Stimulated activated CD8-positive, alpha-beta memory T cell treated with anti-CD3 and anti-CD28 coated beads, Interleukin-12 subunit alpha, Interleukin-12 subunit beta, amount 100 ng/mL, for 24 hours (primary cell): ENCODE measurements around the gene MAML2.
"Not testable (repeated sequence)": the region's sequence is repeated elsewhere in the genome, so short reads cannot be mapped to it uniquely, and the experiment has no call there.

Experiments used
- DNase-seq: peaks from one replicate; pipeline ENCODE4 v3.0.0-alpha.2; 2020; ENCODE audit errors: extremely low read depth

Gene MAML2

GRCh38 chr11:96268527-96268926 is 74.5 kb downstream of the MAML2 start:
- not testable (repeated sequence) for DNase-seq

- DNase-seq: no peak
Observed at GRCh38 chr11:96267496-96268032, 75.4 kb downstream of the MAML2 start.

GRCh38 chr11:96267001-96267495 is 75.9 kb downstream of the MAML2 start:
- no peak for DNase-seq

- DNase-seq: no peak
Observed at GRCh38 chr11:96265972-96266371, 77.0 kb downstream of the MAML2 start.

GRCh38 chr11:96265220-96265737 is 77.7 kb downstream of the MAML2 start:
- no peak for DNase-seq

GRCh38 chr11:96264364-96264763 is 78.6 kb downstream of the MAML2 start:
- DNase-seq: no peak

- DNase-seq: no peak
Observed at GRCh38 chr11:96263238-96263763, 79.7 kb downstream of the MAML2 start.

GRCh38 chr11:96260532-96260931 is 82.5 kb downstream of the MAML2 start:
- DNase-seq: no peak

- no peak for DNase-seq
Observed at GRCh38 chr11:96260067-96260511, 82.9 kb downstream of the MAML2 start.

GRCh38 chr11:96259134-96259830 is 83.7 kb downstream of the MAML2 start:
- DNase-seq: no peak

- no peak for DNase-seq
Observed at GRCh38 chr11:96257972-96258934, 84.7 kb downstream of the MAML2 start.

GRCh38 chr11:96257036-96257435 is 86.0 kb downstream of the MAML2 start:
- no peak for DNase-seq

GRCh38 chr11:96256215-96257011 is 86.6 kb downstream of the MAML2 start:
- DNase-seq: no peak

- DNase-seq: no peak
Observed at GRCh38 chr11:96254854-96255253, 88.1 kb downstream of the MAML2 start.

- no peak for DNase-seq
Observed at GRCh38 chr11:96254087-96254486, 88.9 kb downstream of the MAML2 start.

- DNase-seq: no peak
Observed at GRCh38 chr11:96246718-96247552, 96.1 kb downstream of the MAML2 start.

- peak; percentile 48 for DNase-seq
Observed at GRCh38 chr11:96242971-96243647, 99.9 kb downstream of the MAML2 start.

GRCh38 chr11:96242191-96242847 is 100.7 kb downstream of the MAML2 start:
- DNase-seq: no peak

- DNase-seq: no peak
Observed at GRCh38 chr11:96241331-96241841, 101.6 kb downstream of the MAML2 start.
